Activated CD4-positive, CD25-positive, alpha-beta regulatory T cell treated with anti-CD3 and anti-CD28 coated beads, Interleukin-2, amount 50 U/mL, for 24 hours (primary cell): Measurements from ENCODE around the gene IGF2BP1.
"Not testable (repeated sequence)": the region's sequence is repeated elsewhere in the genome, so short reads cannot be mapped to it uniquely, and the experiment has no call there.

Source experiments
- ATAC-seq, 2 donors: fragments of 150-1000 bp; cut with Tn5 transposase; one replicate each; pipeline ENCODE4 v1.10.0; 2021; ENCODE audit warnings: mild to moderate bottlenecking in 1 of 2, moderate library complexity in 1 of 2

Gene IGF2BP1

DNA sequence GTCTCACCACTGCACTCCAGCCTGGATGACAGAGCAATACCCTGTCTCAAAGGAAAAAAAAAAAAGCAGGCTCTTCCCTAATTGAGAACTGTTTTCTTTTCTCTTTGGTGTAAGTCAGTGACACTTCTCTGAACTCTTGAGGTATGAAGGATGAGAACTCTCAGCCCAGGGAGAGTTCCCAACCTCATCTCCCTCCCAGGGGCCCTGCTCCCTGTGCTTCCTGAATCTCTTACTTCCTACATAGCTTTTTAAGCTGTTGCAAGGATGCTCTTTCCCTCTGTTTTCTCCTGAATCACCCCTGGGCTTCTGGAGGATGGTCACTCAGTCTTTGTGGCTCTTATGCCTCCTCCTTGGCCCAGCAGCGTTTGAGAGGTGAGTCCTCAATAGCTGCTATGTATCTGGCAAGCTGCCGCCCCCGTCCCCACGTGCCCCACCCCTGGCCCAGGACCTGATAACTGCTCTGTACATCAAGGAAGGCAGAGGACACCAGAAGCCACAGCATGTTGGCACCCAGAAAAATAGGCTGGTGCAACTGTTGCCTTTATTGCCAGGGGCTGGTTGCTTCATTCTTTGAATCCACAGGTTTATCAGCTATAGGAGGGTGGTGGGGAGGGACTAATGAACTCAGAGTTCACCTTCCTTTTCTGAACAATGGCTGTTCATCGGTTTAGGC lies 24.0 kb downstream of the IGF2BP1 start:
- no peak for ATAC-seq

DNA sequence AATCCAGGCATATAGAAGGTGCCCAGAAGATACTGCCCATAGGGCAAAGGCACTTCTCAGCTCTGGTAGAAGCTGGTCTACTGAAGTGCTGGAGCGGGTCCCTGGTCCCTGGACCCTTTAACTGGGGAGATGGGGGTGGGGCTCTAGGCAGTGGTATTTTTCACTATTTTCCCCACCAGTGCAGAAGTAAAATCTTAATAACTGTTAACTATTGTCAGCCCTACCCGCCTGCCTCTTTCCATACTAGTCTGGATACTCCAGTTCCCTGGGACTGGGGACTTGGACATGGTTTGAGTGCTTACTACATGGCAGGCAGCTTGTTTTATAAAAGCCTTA lies 24.6 kb downstream of the IGF2BP1 start:
- no peak for ATAC-seq

DNA sequence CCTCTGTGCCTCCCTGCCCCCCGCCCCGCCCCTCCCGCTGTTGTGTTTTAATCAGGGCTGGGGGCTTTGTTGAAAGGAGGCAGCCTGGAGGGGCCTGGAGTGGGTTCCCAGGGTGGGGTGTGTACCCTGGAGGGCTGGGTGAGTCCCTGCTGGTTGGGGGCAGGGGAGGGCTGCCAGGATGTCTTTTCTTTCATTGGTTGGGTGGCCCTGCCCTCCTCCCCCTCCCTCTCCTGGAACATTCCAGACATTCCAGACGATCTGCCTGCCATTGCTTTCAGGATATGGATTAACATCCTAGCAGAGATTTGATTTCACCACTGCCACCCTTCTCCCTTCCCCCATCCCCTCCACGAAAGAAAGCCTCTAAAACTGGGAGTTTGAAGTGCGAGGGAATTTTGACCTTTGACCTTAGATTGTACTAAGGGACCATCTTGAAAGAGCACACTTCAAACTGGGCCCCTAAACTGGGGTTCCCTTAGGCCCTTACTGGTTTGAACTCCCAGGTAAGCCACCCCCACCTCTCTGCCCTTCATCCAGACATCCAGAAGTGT lies 25.3 kb downstream of the IGF2BP1 start:
- ATAC-seq: no peak

DNA sequence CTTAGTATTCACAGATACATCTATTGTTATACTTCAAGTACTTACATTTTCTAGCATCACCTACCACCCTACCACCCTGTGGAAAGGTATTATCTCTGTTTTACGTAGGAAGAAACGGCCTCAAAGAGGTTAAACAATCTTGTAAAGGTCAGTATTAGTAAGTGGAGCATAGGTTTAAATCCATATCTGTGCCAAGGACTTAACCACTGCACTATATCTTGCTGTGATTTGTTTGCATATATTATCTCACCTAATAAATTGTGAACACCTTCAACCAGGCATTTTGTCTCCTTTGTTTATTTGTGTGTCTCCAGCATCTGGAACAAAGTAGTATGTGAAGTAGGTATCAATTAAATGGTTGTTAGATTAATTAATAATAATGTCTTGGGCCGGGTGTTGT lies 27.3 kb downstream of the IGF2BP1 start:
- ATAC-seq: no peak

DNA sequence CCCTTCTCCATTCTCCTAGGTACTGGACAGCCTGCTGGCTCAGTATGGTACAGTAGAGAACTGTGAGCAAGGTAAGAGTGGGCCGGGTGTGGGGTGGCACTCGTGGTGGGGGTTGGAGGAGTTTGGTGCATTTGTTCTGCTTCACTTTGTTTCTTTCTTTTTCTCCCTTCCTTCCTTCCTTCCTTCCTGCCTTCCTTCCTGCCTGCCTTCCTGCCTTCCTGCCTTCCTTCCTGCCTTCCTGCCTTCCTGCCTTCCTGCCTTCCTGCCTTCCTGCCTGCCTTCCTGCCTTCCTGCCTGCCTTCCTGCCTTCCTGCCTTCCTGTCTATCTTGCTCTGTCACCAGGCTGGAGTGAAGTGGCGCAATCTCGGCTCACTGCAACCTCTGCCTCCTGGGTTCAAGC lies 29.3 kb downstream of the IGF2BP1 start:
- ATAC-seq: not testable (repeated sequence)

DNA sequence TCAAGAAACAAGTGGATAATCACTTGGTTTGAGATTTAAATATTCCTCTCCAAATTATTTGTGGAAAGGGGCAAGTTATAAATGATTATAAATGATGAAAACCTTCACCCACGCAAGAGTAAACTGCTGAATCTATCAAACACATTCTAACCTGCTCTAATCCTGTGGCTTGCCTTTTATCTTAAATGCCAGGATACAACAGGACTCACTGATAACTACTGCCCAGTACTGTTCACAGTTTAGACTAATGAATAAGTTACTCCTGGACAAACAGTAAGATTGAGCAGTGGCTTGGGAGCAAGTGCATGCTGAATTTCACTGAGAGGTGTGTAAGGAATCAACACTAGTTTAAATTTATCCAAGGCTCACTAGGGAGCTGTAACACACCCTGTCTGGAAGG lies 31.1 kb downstream of the IGF2BP1 start:
- no peak for ATAC-seq

DNA sequence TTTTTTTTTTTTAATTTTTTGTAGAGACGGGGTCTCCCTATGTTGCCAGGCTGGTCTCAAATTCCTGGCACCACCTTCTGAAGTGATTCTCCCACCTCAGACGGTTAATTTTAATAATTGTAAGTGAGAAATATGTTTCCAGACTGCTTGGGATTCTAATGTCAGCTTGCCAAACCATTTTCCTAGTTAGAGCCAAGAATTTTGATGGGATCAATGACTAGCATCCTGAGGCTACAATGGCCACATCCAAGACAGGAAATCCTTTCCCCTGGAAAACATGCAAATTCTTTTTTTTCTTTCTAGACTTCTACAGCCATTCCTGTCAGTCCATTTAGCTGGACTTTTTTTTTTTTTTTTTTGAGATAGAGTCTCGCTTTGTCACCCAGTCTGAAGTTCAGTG lies 32.6 kb downstream of the IGF2BP1 start:
- no peak for ATAC-seq

DNA sequence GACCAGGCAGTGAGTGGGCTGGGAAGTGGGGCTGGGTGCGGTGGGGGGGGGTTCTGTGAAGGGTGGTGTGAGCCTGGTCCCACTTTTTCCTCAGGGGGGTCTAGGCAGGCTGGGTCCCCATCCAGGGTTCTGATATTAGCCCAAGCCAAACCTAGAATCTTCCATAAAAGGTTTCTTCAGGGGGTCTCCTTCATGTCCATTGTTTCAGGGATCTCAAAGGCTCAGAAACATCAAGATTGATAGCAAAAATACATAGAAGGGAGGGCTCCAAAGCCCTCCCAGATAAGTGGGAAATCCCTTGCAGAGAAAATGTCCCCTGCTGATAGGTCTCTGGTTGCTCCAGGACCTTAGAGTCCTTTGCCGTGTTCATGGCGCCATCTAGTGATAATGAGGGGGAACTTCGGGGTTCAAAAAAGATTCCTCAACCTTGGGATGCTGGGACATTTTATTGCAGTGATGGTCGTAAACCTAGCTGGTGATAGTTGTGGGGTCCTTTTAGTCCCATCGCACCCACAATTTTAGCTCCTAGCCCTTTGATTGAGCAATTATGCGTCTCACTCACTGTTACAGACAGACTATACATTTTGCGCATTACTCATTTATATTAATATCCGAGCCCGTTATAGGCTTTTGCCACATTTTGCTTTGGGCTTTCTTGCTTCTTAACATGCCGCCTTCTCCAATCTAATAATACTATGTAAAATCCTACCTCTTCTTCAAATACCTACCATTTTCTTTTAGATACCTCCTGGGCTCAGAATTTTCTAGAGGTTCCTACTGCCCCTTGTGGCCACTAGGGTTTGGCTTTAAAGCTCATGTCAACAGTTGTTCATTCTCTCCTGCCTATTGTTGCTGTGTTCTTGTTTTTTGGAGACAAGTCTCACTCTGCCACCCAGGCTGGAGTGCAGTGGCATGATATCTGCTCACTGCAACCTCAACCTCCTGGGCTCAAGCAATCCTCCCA lies 35.1 kb downstream of the IGF2BP1 start:
- ATAC-seq: peak; percentile 75

DNA sequence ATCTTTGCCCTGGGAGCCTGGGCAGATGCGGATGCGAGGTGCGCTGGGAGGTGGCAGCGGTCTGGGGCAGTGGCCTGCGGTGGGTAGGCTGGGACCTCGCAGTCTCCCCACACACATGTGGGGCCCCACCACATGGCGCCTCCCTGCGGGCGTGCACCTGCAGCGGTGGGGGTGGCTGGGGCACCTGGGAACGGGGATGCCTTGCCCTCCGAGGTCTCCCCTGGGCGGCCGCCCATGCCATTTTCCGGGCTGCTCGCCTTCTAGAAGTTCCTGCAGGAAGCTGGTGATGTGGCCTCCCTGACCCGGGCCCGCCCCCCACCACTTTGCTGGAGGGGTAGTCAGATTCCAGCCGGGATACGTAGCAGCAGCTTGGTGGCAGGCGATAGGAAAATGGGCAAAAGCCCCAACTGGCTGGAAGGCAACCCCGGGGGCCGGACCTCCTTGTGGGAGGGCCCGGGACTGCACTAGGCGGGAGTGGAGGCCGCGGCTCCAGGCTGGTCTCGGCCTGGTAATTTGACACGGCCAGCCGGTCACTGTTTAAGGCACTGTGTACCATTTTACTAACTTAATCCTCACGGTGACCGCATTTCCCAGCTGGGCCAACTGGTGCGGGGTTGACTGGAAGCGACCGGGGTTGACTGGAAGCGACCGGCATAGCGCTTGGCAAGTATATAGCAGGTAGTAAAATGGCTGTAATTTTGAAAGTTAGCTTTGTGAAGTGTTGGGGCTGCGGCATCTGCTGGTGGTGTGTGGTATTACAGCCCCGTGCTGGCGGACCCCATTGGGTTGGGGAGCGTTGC lies 38.5 kb downstream of the IGF2BP1 start:
- no peak for ATAC-seq

DNA sequence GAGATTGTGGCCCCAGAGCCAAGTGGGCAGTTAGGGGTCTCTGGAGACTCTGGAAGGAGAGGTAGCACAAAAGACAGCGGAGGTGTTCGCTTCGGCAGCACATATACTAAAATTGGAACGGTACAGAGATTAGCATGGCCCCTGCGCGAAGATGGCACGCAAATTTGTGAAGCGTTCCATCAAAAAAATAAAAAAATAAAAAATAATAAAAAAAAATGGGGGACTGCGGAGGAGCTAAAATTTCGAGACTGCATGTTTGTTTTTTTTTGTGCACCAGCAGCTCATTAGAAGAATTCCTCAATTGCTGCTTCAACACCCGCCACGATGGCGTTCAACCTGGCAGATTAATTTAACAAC lies 39.1 kb downstream of the IGF2BP1 start:
- no peak for ATAC-seq

DNA sequence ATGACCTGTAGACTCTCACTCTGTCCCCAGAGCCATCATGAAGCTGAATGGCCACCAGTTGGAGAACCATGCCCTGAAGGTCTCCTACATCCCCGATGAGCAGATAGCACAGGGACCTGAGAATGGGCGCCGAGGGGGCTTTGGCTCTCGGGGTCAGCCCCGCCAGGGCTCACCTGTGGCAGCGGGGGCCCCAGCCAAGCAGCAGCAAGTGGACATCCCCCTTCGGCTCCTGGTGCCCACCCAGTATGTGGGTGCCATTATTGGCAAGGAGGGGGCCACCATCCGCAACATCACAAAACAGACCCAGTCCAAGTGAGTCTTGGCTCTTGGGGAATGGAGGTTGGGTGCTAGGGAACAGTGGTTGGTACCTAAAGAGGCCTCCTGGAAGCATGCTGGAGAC lies 41.0 kb downstream of the IGF2BP1 start:
- ATAC-seq: no peak

DNA sequence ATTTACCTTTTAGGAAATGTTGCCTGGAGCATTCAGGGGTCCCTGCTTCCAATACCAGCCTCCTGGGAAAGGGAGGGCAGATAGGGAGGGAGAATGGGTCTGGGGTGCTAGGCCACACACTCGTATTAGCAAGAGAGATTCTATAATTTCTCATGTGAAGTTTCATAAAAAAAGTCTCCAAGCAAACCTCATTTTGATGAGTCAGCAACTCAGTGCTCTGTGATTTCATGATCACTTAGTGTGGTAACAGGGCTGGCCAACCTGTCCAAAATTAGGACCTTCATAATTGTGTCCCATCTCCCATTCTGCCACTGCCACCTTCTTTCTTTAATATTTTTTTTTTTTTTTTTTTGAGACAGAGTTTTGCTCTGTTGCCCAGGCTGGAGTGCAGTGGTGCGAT lies 41.4 kb downstream of the IGF2BP1 start:
- ATAC-seq: no peak

DNA sequence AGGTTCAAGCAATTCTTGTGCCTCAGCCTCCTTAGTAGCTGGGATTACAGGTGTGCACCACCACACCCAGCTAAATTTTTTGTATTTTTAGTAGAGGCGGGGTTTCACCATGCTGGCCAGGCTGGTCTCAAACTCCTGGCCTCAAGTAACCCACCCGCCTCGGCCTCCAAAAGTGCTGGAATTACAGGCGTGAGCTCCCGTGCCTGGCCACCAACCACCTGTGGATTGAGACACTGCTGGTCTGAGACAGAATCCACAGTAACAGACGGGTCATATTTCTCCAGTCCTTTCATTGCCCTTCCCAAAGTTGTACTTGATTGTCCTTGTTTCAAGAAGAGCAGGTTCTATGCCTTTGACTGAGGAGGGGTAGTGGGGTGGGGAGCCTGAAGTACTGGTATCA lies 42.3 kb downstream of the IGF2BP1 start:
- ATAC-seq: not testable (repeated sequence)

DNA sequence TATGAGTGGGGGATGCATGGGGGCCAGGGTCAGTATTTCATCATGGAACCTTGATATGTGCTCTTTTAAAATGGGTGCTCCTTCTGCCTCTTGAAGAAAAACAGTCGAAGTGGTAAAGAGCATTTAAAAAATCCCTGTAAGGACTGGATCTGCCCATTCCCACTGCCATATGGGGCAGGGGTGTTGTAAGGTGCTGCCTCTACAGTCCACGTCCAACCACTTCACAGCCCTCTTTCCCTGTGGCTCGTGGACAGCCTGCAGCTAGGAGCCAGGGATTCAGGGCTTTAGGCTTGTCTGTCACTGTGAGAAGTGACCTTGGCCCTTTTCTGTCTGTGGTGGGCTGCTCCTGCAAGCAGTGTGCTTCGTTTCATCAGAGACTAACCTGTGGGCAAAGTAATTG lies 44.3 kb downstream of the IGF2BP1 start:
- ATAC-seq: no peak

DNA sequence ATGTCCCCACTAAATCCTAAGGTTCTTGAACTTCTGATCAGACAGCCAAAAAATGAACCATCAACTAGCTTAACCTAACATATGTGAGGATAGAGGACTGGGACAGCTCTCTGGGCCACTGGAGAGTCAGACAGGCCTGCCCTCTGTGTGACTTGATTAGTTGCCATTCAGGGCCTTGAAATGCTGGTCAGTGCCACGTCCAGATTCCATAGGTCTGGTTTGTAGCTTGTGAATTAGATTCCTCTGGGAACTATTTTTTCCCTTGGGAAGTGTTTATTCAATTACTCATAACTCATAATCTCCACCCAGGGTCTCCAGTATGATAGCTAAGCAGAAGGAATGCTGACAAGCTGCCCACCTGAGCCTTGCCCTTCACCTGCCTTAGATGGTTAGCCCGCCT lies 48.2 kb downstream of the IGF2BP1 start:
- no peak for ATAC-seq

DNA sequence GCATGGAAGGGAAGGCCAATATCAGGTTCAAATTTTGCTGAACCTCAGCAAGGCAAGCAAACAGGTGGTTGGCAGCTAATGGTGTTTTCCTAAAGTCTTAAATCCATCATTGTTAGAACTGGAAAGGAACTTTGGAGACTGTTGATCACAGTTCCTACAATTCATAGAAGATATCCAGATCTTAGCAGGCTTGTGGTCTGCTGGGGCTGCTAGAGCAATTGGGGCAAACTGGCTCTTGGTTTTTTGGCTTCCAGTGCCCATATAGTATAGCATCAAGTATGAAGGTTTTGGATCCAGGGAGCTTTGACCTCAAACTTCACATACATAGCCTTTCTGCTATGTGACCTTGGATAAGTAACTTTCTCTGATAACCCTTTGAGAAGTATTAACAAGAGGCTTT lies 49.7 kb downstream of the IGF2BP1 start:
- no peak for ATAC-seq

DNA sequence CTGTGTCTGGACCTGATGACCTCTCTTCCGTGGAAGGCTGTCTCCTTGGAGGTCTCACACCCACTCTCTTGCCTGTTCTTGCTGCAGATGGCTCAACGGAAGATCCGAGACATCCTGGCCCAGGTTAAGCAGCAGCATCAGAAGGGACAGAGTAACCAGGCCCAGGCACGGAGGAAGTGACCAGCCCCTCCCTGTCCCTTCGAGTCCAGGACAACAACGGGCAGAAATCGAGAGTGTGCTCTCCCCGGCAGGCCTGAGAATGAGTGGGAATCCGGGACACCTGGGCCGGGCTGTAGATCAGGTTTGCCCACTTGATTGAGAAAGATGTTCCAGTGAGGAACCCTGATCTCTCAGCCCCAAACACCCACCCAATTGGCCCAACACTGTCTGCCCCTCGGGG lies 52.1 kb downstream of the IGF2BP1 start:
- ATAC-seq: no peak

DNA sequence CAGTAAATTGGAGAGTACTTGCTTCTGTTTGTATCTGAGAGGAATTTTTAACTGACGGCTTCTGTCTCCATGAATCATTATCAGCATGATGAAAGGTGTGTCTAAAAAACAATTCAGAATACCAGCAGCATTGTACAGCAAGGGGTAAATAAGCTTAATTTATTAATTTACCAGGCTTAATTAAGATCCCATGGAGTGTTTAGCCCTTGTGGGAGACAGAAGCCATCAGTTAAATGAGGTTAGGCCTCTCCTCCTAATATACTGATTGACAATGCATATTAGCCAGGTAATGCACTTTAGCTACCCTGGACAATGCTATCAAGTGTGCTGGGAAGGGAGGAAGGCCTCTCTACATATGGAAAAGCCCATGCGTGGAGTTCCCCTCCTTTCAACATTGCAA lies 53.4 kb downstream of the IGF2BP1 start:
- ATAC-seq: no peak

DNA sequence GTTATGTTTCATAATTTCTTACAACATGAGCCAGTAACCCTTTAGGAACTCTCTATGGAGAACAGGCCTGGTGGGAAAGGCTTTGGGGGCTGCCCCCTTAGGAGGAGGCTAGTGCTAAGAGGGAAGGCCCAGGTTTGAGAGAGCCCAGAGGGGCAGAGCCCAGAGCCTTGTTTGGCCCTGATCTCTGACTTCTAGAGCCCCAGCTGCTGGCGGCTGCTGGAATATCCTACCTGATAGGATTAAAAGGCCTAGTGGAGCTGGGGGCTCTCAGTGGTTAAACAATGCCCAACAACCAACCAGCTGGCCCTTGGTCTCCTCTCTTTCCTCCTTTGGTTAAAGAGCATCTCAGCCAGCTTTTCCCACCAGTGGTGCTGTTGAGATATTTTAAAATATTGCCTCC lies 54.1 kb downstream of the IGF2BP1 start:
- ATAC-seq: no peak

DNA sequence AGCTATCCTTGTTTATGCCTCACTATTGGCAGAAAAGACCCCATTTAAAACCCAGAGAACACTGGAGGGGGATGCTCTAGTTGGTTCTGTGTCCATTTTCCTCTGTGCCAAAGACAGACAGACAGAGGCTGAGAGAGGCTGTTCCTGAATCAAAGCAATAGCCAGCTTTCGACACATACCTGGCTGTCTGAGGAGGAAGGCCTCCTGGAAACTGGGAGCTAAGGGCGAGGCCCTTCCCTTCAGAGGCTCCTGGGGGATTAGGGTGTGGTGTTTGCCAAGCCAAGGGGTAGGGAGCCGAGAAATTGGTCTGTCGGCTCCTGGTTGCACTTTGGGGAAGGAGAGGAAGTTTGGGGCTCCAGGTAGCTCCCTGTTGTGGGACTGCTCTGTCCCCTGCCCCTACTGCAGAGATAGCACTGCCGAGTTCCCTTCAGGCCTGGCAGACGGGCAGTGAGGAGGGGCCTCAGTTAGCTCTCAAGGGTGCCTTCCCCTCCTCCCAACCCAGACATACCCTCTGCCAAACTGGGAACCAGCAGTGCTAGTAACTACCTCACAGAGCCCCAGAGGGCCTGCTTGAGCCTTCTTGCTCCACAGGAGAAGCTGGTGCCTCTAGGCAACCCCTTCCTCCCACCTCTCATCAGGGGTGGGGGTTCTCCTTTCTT lies 56.1 kb downstream of the IGF2BP1 start:
- no peak for ATAC-seq

DNA sequence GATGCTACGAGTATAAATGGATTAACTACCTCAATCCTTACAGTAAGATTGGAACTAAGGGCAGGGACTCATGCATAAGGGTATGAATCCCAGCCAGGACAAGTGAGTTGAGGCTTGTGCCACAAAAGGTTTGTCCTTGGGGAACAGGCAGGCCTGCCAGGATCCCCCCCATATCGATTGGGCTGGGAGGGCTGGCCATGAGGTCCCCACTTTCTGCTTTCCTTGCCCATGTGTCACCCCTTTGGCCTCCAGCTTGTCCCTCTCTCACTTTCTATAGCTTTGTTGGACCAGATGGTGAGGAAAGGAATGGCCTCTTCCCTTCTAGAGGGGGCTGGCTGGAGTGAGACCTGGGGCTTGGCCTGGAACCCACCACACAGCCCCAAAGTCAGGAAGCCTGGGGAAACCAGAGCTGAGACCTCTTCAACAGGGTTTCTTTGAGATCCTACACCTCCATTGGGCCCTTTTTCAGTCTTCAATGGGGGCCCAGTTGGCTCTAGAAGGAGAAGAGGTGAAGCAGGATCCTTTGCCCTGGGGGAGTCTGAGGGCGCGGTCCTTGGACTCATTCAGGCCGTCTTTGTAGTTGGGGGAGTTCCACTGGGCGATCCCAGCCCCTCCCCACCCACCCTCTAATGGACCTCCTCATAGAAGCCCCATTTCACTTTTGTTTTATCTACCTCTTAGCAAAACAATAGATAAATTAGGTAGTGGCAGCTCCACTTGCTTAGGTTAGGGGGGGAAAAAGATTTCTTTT lies 57.3 kb downstream of the IGF2BP1 start:
- no peak for ATAC-seq
